GM12878 (cell line): ENCODE measurements around the gene ZCCHC3. TPM values are rescaled to one million over a fixed set of nuclear protein-coding genes. Genes with fewer than 3 reads are reported as not detected.

ENCODE experiments used
- ATAC-seq: fragments of 200-7000 bp; cut with Tn5 transposase; 3 replicates; pipeline ENCODE4 v1.9.1; 2020; ENCODE audit warnings: mild to moderate bottlenecking, moderate library complexity
- BruUV-seq: library from RNA; stranded (reverse); fragments of 400-500 nt; replicated peaks from 2 replicates; lab custom pipeline; 2021; lab: Mats Ljungman, UMichigan
- CTCF ChIA-PET: fragments of 300-600 bp; sonication (Branson Sonifier 250); formaldehyde crosslinking; extraction: SDS; loops from one replicate; lab custom pipeline; 2021; ENCODE audit warnings: inconsistent platforms; lab: Yijun Ruan, JAX
- POLR2A ChIA-PET: fragments of 350-600 bp; formaldehyde crosslinking; extraction: SDS; loops from one replicate; lab custom pipeline; 2021; ENCODE audit warnings: inconsistent platforms; lab: Charles Lee
- RAD21 ChIA-PET: fragments of 300-600 bp; sonication (Branson Sonifier 250); formaldehyde crosslinking; loops from one replicate; lab custom pipeline; 2023; ENCODE audit warnings: antibody characterized with exemption; ENCODE audit not compliant: unreplicated experiment; lab: Charles Lee
- SMC1A ChIA-PET: fragments of 300-600 bp; sonication (Branson Sonifier 250); formaldehyde crosslinking; loops from one replicate; lab custom pipeline; 2023; ENCODE audit not compliant: unreplicated experiment, uncharacterized antibody; lab: Charles Lee
- DNase-seq: peaks from one replicate; pipeline ENCODE4 v3.0.0-alpha.2; 2011; ENCODE audit warnings: low read depth, low spot score
- FAIRE-seq: peaks from 3 replicates; lab custom pipeline; 2011; peaks lifted over from hg19 to GRCh38; lab: Jason Lieb, UNC
- H2AFZ ChIP-seq: 2 replicates; pipeline ENCODE4 v1.6.0; 2011; ENCODE audit warnings: low read depth, low read length, control low read depth; ENCODE audit not compliant: control insufficient read depth
- H3K27ac ChIP-seq: 2 replicates; pipeline ENCODE4 v1.5.1; 2011; ENCODE audit warnings: control low read depth; ENCODE audit not compliant: control insufficient read depth, insufficient read depth
- H3K27me3 ChIP-seq, 2 experiments: replicated peaks in 1 of 2; 2 replicates each; pipeline versions ENCODE4 v1.6.0 to v1.6.1; 2011; ENCODE audit warnings: low read length in 1 of 2; ENCODE audit not compliant: control insufficient read depth in 2 of 2, insufficient read depth in 2 of 2
- H3K36me3 ChIP-seq, 2 experiments: 2 replicates each; pipeline ENCODE4 v1.5.1; 2011; ENCODE audit warnings: low read length in 1 of 2; ENCODE audit not compliant: control insufficient read depth in 2 of 2, insufficient read depth in 2 of 2
- H3K4me1 ChIP-seq: 2 replicates; pipeline ENCODE4 v1.6.1; 2011; ENCODE audit warnings: mild to moderate bottlenecking, low read length, moderate library complexity, mixed read lengths; ENCODE audit not compliant: control insufficient read depth, insufficient read depth
- H3K4me2 ChIP-seq: 2 replicates; pipeline ENCODE4 v1.6.0; 2011; ENCODE audit warnings: control low read depth; ENCODE audit not compliant: control insufficient read depth, insufficient read depth
- H3K4me3 ChIP-seq: fragments of 200-600 bp; sonication (generic); 2 replicates; pipeline ENCODE4 v1.5.1; 2016
- H3K79me2 ChIP-seq: 2 replicates; pipeline ENCODE4 v1.6.0; 2011; ENCODE audit warnings: low read length; ENCODE audit not compliant: control insufficient read depth, insufficient read depth
- H3K9ac ChIP-seq: 2 replicates; pipeline ENCODE4 v1.8.0; 2011; ENCODE audit warnings: low read length, control low read depth, mixed read lengths; ENCODE audit not compliant: control insufficient read depth, insufficient read depth
- H3K9me3 ChIP-seq: replicated peaks from 3 replicates; pipeline ENCODE4 v1.5.1; 2011; ENCODE audit warnings: mild to moderate bottlenecking, low read length; ENCODE audit not compliant: control insufficient read depth, insufficient read depth
- H4K20me1 ChIP-seq: 2 replicates; pipeline ENCODE4 v1.6.0; 2011; ENCODE audit not compliant: control insufficient read depth, insufficient read depth
- BHLHE40 ChIP-seq, 2 experiments: fragments of 450-650 bp in 1 of 2; IDR thresholded peaks; 2 replicates each; pipeline ENCODE4 v1.6.1; 2011 to 2017; ENCODE audit warnings: low read depth in 2 of 2, borderline replicate concordance in 1 of 2, improper control_type of control experiment in 1 of 2, low read length in 1 of 2, mild to moderate bottlenecking in 1 of 2
- CBX5 ChIP-seq: sonication (generic); IDR thresholded peaks from 2 replicates; pipeline ENCODE4 v1.6.1; 2016; ENCODE audit warnings: low read depth, moderate library complexity, mild to moderate bottlenecking, inconsistent platforms
- MTA3 ChIP-seq: IDR thresholded peaks from 2 replicates; pipeline ENCODE4 v1.6.1; 2012; ENCODE audit warnings: low read length, inconsistent platforms, borderline replicate concordance
- NFXL1 ChIP-seq: fragments of 450-650 bp; IDR thresholded peaks from 2 replicates; pipeline ENCODE4 v1.6.1; 2017; ENCODE audit warnings: antibody characterized with exemption, mild to moderate bottlenecking, borderline replicate concordance
- NR2C1 ChIP-seq: fragments of 450-650 bp; IDR thresholded peaks from 2 replicates; pipeline ENCODE4 v1.6.1; 2017; ENCODE audit warnings: antibody characterized with exemption, mild to moderate bottlenecking, moderate library complexity
- SMAD5 ChIP-seq: IDR thresholded peaks from 2 replicates; pipeline ENCODE4 v1.6.1; 2016; ENCODE audit warnings: antibody characterized with exemption, low read depth
- SMARCA5 ChIP-seq: fragments of 450-650 bp; IDR thresholded peaks from 2 replicates; pipeline ENCODE4 v1.6.1; 2017; ENCODE audit warnings: mild to moderate bottlenecking
- SREBF1 ChIP-seq: IDR thresholded peaks from 2 replicates; pipeline ENCODE4 v1.6.1; 2012; ENCODE audit warnings: mild to moderate bottlenecking, low read length
- STAT1 ChIP-seq: fragments of 450-650 bp; conservative IDR thresholded peaks from 2 replicates; pipeline ENCODE4 v1.6.1; 2014; ENCODE audit warnings: antibody characterized with exemption, mild to moderate bottlenecking
- YY1 ChIP-seq: IDR thresholded peaks from 2 replicates; pipeline ENCODE4 v1.6.1; 2011; ENCODE audit warnings: low read depth, mild to moderate bottlenecking, low read length
- ZNF207 ChIP-seq: fragments of 450-650 bp; IDR thresholded peaks from 2 replicates; pipeline ENCODE4 v1.6.1; 2014; ENCODE audit warnings: antibody characterized with exemption, mild to moderate bottlenecking, borderline replicate concordance
- ZNF24 ChIP-seq: fragments of 450-650 bp; IDR thresholded peaks from 2 replicates; pipeline ENCODE4 v1.6.1; 2017; ENCODE audit warnings: antibody characterized with exemption, mild to moderate bottlenecking
- WGBS: methylation state at CpG from one replicate; pipeline ENCODE4 v1.1.6; 2016; ENCODE audit warnings: low lambda C conversion rate; ENCODE audit not compliant: insufficient replicate concordance, insufficient coverage; ENCODE audit errors: missing lambda C conversion rate; 5-methylcytosine and 5-hydroxymethylcytosine counted together
- in situ Hi-C: fragments of 300-500 bp; cut with MboI; formaldehyde crosslinking; loops from 9 replicates; pipeline ENCODE4 v1.14.3; 2018; ENCODE audit warnings: mixed read lengths
- intact Hi-C: fragments of 100-400 bp; cut with micrococcal nuclease; formaldehyde crosslinking; loops from one replicate; pipeline ENCODE4 v1.14.2; 2022; ENCODE audit not compliant: unreplicated experiment
- polyA plus RNA-seq, 11 experiments: library from polyadenylated mRNA; depleted of rRNA in 4 of 11; unstranded in 6 of 11; stranded (reverse) in 5 of 11; fragments of >200 nt; fragmentation: Nextera tagmentation in 4 of 11; fragmentation: Illumina TruSeq in 1 of 11; extraction: Ambion mirVana in 4 of 11; extraction: Trizol in 1 of 11; gene quantifications; 1 replicate in 1 of 11; 2 replicates in 10 of 11; pipeline versions ENCODE4 v1.2.1 to v1.2.3, GENCODE V29; 2011 to 2016; ENCODE audit warnings: inconsistent platforms in 2 of 11, missing spikeins in 2 of 11, low read depth in 1 of 11
- total RNA-seq, 4 experiments: library from RNA; depleted of rRNA in 3 of 4; stranded (reverse); fragments of >200 nt in 3 of 4; fragmentation: Illumina TruSeq in 1 of 4; extraction: Trizol in 1 of 4; gene quantifications; 2 replicates each; pipeline versions ENCODE4 v1.2.1 to v1.2.3, GENCODE V29; 2013 to 2021
- TF ChIP-seq, protein P1 (sequence below): fragments of 450-650 bp; IDR thresholded peaks from 2 replicates; pipeline ENCODE4 v1.6.1; 2016; ENCODE audit warnings: mild to moderate bottlenecking
- TF ChIP-seq, protein P2 (sequence below): IDR thresholded peaks from 2 replicates; pipeline ENCODE4 v1.6.1; 2012; ENCODE audit warnings: low read depth, low read length, improper control_type of control experiment

The ZCCHC3 gene
- total and polyA plus RNA-seq, 10 of the 15 experiments (the other 5 are each of a cell fraction or from before 2014, with no cell fraction given), result 5.3 to 36.1 (median 17.2) TPM

DNA sequence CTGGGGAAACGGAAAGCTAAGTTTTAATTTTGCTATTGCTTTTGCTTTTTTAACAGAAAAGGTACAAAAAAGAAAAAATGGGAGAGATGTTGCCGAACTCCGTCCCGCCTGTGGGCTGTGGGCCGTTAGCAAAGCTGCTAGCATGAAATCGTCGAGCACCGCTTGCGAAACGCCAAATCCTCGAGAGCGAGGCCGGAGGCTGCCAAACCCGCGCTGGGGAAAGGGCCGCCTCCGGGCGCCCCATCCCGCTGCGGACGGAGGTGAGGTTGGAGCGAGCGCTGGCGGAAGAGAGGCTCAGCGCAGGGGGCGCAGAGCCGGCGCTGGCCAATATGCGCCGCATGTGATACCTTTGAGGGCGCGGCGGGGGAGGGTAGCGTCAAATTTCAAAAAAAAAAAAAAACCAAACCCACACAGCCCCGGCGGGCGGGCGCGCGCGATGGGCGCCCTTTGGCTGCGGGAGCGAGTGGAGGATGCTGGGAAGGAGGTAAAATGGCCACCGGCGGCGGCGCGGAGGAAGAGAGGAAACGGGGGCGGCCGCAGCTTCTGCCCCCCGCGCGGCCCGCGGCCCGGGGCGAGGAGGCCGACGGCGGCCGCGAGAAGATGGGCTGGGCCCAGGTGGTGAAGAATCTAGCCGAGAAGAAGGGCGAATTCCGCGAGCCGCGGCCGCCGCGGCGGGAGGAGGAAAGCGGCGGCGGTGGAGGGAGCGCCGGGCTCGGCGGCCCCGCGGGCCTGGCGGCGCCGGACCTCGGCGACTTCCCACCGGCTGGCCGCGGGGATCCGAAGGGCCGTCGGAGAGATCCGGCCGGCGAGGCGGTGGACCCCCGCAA, at the start of gene ZCCHC3 (continued):
- TF ChIP-seq NFXL1, result 0 out of 2 replicates have a peak, but pooled peaks have one; percentile 33
- peak; percentile 69 to 74; a peak in 2 of 4 replicates for TF ChIP-seq BHLHE40 (IDR thresholded peaks at IDR 0.05; ENCODE audit: borderline replicate concordance in 1 of 2, low read depth in 2 of 2, low read length in 1 of 2)
- TF ChIP-seq, protein P1, sequence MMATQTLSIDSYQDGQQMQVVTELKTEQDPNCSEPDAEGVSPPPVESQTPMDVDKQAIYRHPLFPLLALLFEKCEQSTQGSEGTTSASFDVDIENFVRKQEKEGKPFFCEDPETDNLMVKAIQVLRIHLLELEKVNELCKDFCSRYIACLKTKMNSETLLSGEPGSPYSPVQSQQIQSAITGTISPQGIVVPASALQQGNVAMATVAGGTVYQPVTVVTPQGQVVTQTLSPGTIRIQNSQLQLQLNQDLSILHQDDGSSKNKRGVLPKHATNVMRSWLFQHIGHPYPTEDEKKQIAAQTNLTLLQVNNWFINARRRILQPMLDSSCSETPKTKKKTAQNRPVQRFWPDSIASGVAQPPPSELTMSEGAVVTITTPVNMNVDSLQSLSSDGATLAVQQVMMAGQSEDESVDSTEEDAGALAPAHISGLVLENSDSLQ, result 0 out of 2 replicates have a peak, but pooled peaks have one; percentile 20
- no peak for TF ChIP-seq MTA3
- TF ChIP-seq NR2C1, result peak; percentile 48
- TF ChIP-seq SREBF1, result no peak
- peak; percentile 96 for TF ChIP-seq YY1
- peak; percentile 86 for TF ChIP-seq CBX5
- TF ChIP-seq ZNF207, result peak; percentile 51; the same call in 1 of the 2 replicates
- TF ChIP-seq STAT1, result 0 out of 2 replicates have a peak, but pooled peaks have one; percentile 26
- peak; percentile 62; the same call in 1 of the 2 replicates for TF ChIP-seq SMAD5
- TF ChIP-seq ZNF24, result peak; percentile 36; the same call in 1 of the 2 replicates

DNA sequence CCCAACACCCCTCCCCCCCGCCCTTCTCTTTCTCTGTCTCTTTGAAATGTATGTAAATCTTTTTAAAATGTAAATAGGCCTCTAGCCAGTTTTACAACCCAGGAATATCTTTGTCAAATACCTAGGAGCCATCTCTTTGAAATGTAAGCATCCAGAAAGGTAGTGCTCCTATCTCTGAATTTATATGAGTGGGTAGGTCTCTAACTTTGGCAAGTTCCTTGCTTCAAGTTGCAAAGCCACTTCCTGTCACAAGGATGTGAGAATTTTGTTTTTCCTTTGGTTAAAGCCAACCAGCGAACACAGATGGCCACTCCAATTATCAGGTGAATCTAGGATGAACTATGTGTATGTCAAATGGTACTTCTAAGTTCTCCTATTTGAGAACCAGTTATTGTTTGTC, 46.0 kb upstream of the ZCCHC3 start:
- H3K27me3 ChIP-seq, result no peaks in the 10 kb centered on the region; a peak in 1 of 4 replicates
- no peaks in the 10 kb centered on the region for H3K4me1 ChIP-seq
- WGBS, result 0% methylated on average over 1 of the region's 2 CpGs
- intact Hi-C loops, result no loop called here
- ChIA-PET RAD21 (no interaction called here), SMC1A (no interaction called here), POLR2A (no interaction called here), CTCF (no interaction called here)
- H2AFZ ChIP-seq, result no peak overlapping the region
- H4K20me1 ChIP-seq, result no peaks in the 10 kb centered on the region
- no TSS peak for BruUV-seq
- H3K9me3 ChIP-seq, result no peaks in the 10 kb centered on the region
- in situ Hi-C loops, result no loop called here
- no peak overlapping the region for H3K4me2 ChIP-seq
- no peak for ATAC-seq
- no peaks in the 10 kb centered on the region for H3K79me2 ChIP-seq
- no peak overlapping the region for H3K27ac ChIP-seq
- H3K9ac ChIP-seq, result no peak overlapping the region
- FAIRE-seq, result no peak
- DNase-seq, result no peak
- no peak overlapping the region for H3K4me3 ChIP-seq
- no peaks in the 10 kb centered on the region for H3K36me3 ChIP-seq
- TF ChIP-seq ZNF207 (no peak), SMARCA5 (no peak), NR2C1 (no peak)
- TF ChIP-seq, protein P2, sequence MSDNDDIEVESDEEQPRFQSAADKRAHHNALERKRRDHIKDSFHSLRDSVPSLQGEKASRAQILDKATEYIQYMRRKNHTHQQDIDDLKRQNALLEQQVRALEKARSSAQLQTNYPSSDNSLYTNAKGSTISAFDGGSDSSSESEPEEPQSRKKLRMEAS, result no peak
- TF ChIP-seq, all 136 proteins: peak for 0
